DMS153 (cell line): ENCODE results near the gene IGFL3.
"Not testable (repeated sequence)": the region's sequence is repeated elsewhere in the genome, so short reads cannot be mapped to it uniquely, and the experiment has no call there.

Experiments used
- DNase-seq: peaks from one replicate; lab custom pipeline; 2025; lab: John Stamatoyannopoulos, UW

The IGFL3 gene

DNA sequence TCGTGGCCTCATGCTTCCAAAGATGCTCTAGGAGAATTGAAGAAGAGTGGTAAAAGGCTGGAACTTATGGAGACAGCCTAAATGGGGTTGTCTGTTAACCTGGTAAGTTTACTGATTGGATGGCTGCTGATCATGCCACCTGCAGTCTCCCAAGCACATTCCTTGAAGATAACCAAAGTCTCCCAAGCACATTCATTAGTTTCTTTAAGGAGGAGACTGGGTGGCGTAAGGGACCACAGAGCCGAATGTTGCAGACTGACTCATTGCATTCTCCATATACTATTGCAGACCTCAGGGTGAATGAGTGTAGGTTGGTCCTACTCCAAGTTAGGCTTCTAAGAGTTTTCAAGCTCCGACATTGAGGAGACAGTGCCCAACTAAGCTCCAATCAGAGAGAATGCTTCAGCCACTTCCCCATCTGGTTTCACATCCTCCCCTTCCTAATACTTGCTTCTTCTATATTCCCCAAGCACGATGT lies at the start of gene IGFL3:
TSS of gene IGFL3 (minus strand) at position 51 of the 478 bp plus-strand sequence. CDS start at position 12, 39 bp downstream.
- no peak for DNase-seq

DNA sequence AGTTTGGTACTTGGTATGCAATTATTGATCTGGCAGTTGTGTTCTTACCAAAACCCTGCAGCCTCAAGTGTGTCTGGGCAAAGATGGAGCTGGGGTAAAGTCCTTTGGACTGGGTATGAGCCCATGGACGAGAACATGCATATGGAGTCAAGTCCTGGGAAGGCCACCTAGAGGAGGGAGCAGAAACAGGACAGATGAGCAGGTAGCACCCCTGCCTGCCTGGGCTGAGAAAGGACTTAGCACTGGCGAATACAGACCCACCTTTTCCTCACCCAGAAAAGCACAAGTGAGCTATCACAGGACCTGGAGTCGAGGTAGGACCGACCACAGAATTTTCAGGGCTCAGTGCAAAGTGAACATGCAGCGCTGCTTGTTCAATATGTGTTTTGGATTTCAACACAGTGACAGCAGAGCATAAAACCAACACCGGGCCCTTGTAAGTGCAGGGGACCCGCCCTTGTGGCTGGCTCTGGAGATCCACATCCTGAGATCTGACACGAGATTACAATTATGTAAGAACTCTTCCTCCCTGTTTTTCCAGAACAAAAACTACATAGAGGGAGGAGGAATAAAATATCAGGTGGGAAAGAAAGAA lies 49.5 kb upstream of the IGFL3 start:
- no peak for DNase-seq

DNA sequence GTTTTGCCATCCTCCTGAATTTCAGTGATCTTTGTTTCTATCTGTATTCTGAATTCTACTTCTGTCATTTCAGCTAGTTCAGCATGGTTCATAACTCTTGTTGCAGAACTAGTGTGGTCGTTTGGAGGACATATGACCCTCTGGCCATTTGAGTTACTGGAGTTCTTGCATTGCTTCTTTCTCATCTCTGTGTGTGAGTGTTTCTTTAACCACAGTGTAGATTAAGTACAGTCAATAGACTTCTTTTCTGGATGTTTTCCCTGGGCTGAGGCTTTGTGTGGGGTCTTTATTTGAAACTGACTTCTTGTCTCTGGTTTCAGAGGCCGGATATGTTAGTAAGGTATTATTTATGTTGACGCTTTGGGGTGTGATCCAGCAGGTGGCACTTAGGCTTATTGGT lies 38.2 kb upstream of the IGFL3 start:
- DNase-seq: no peak

DNA sequence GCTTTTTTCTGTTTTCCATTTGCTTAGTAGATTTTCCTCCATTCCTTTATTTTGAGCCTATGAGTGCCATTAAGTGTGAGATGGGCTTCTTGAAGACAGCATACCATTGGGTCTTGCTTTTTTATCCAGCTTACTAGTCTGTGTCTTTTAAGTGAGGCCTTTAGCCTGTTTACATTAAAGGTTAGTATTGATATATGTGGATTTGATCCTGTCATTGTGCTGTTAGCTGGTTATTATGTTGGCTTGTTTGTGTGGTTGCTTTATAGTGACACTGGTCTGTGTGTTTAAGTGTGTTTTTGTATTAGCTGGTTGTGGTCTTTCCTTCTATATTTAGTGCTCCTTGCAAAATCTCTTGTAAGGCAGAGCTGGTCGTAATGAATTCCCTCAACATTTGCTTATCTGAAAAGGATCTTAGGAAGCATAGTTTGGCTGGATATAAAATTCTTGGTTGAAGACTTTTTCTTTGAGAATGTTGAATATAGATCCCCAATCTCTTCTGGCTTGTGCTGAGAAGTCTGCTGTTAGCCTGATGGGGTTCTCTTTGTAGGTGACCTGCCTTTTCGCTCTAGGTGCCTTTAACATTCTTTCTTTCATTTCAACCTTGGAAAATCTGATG lies 37.3 kb upstream of the IGFL3 start:
- not testable (repeated sequence) for DNase-seq

DNA sequence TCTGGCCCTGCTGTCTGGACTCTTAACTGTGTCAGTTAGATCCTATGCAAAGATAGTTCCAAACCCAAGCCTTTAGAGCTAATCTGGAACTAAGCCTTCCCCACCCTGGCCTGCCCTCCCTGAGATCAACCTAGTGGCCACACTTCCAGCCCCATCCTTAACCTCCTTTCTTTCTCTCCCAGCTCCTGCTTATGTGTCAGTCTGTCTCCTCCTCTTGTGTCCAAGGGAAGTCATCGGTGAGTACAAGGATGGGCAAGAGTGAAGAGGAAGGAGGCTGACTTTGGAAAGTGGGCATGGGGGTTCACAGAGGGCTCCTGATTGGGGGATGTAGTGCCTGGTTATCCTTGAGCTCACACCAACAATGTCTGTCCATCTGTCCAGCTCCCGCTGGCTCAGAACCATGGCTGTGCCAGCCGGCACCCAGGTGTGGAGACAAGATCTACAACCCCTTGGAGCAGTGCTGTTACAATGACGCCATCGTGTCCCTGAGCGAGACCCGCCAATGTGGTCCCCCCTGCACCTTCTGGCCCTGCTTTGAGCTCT lies 35.8 kb upstream of the IGFL3 start:
- no peak for DNase-seq

DNA sequence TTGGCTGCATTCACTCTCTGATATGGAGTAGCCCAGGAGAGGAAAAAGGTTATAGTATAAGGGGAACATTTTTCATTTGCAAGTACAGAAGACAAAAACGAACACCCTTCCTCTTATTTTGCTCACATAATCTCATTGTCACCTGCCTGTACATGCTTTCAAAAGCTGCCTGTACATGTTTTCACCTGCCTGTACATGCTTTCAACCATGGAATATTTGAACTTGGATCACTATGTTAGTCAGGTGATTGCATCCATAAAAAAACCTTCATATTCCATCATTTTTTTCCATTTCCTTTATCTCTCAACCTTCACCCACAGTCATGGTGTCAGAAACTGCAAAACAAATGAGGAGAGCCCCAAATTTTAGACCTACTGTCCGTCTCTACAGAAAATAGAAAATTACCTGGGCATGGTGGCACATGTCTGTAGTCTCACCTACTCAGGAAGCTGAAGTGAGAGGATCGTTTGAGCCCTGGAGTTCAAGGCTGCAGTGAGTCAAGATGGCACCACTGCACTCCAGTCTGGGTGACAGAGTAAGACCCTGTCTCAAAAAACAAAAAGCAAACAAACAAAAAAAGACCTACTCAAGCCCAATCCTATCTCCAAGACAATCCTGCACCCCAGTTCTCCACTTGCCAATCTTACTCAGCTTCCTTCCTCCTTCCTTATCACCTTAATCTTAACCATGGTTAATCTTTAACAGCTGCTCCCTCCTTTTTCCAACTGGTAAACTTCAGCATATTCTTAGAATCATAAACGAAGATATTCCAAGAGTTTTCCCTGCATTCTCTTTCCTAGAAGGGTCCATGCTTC lies 35.1 kb upstream of the IGFL3 start:
- DNase-seq: no peak

DNA sequence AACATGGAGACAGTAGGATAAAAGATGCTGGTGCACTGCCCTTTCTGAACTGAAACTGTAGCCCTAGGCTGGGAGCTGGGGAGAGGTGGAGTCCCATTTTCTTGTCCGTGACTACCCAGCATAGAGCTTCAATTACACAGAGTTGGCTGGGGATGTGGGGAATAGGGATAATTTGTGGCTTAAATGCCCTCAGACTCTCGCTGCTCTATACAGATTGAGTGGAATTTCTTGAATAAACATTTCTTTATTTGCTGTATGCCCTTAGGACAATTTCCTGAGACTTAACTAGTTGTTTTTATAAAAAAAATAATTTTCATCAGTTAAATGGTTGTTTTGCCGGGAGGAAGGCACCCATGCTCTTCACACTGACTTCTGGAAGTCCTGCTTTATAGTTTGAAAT lies 30.7 kb upstream of the IGFL3 start:
- DNase-seq: no peak

DNA sequence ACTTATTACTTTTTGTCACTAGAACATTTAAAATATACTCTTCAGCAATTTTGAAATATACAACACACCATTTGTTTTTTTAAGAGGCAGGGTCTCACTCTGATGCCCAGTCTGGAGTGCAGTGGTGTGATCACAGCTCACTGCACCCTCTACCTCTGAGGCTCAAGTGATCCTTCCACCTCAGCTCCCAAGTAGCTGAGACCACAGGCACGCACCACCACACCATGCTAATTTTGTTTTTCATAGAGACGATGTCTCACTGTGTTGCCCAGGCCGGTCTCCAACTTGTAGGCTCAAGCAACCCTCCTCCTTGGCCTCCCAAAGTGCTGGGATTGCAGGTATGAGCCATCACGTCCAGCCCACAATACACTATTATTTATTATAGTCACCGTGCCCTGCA lies 26.1 kb upstream of the IGFL3 start:
- no peak for DNase-seq

DNA sequence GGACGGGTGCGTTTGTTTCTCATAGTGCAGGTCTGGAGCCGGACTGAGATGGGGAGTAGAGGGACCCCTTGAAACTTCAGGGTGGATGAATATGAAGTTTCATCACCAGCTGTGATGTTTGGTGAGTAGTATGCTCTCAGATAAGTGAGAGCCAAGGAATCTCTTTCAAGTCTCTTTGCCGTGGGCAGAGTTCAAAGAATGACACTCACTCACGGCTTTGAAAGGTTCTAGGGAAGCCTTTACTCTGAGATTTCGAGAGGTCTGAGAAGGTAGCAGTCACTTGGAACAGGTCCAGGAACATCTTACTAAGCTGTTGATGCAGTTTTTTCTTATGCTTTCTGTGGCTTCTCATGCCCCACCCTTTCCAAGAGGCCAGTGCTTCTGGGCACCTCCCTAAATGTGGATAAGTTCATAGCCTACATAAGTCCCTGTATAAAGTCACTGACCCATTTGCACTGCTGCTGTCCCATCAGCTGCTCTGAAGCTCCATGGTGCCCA lies 23.4 kb upstream of the IGFL3 start, which contains the start of gene IGFL2:
TSS of gene IGFL2 (plus strand) at position 448 of the 498 bp plus-strand sequence. CDS start at position 489, 41 bp downstream.
- DNase-seq: no peak

DNA sequence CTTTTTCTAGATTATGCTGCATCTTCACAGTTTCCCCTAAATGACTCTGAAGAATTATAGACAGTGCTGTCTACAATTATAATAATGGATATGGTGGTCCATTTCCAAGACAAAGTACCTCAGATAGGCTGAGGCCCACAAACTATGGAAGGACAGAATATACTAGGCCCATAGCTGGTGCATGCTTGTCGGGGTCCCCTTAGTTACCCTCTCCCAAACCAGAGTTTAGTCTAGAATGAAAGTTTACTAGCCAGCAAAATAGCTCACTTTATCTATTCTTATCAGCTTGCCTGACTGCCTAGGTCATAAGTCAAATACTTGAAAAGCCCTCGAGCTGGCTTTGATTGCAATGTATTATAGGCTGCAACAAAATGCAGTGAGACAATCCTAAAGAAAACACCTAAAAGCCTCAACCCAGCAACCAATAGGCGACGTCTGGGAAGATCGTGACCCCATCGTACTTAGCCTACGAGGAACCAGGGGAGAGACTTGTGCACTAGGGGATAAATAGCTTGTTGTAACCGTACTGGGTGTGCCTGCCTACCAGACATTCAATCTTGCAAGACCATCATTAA lies 22.8 kb upstream of the IGFL3 start:
- no peak for DNase-seq

DNA sequence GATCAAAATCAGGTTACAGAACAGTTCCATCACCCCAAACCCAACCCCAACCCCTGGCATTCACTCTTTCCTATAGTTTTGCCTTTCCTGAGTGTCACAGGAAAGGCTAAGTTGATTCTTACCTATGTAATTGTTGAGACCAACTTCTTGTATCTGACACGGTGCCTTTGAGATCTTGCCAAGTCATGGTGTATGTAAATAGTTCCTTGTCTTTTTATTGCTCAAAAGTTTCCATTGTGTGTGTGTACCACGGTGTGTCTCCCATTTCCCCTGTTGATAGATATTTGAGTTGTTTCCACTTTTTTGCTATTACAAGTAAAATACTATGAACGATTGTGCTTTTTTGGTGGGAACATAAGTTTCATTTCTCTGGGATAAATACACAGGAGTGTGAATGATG lies 20.3 kb upstream of the IGFL3 start:
- no peak for DNase-seq

DNA sequence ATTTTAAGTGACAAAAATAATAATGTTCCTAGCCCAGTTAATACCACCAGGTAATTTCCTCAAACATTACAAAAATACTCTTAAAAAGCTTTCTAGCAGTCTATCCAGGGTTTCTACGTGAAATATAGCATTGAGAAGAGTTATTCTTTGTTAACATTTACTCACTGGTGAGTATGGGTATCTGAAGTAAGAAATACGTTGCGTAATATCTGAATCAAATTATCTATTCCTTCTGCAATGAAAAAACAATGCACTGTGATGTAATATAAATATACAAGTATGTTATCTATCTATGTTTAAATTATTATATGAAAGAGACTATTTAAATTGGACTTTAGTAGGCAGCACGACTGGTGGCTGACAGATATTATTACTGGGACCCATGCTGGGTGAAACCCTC lies 17.8 kb upstream of the IGFL3 start:
- DNase-seq: no peak

DNA sequence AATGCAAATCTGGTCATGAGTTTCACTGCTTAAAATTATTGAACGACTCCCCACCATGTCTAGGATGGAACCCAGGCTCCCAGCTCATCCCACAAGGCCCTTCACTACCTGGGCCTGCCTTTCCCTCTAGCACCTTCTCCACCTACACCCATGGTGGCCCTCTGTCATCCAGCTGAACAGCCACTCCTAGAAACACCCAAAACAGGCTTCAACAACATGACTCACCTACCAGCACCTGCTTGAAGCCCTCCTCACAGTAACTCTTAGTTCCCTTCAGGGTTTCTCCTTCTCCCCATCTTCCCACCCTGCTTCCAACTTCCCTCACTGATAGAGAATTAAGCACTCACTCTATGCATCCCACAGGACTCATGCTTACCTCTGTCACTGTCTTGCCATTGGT lies 16.9 kb upstream of the IGFL3 start:
- no peak for DNase-seq

DNA sequence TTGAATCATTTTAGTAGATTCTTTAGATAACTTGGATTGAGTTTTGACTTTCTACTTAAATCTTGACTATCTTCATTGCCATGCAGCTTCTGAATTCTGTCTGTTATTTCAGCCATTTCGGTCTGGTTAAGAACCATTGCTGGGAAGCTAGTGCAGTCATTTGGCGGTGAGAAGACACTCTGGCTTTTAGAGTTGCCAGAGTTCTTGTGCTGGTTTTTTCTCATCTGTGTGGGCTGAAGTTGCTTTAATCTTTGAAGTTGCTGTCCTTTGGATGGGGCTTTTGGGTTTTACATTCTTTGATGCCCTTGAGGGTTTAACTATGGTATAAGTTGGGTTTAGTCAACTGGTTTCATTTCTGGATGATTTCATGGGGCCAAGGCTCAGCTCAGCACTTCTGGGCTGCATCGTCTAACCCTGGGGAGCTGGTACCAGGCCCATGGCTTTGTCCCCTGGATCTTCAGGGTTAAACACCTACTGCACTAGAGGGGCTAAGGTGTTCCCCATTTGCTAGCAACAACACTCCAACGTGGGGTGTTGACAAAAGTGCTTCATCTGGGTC lies 13.5 kb upstream of the IGFL3 start:
- no peak for DNase-seq

DNA sequence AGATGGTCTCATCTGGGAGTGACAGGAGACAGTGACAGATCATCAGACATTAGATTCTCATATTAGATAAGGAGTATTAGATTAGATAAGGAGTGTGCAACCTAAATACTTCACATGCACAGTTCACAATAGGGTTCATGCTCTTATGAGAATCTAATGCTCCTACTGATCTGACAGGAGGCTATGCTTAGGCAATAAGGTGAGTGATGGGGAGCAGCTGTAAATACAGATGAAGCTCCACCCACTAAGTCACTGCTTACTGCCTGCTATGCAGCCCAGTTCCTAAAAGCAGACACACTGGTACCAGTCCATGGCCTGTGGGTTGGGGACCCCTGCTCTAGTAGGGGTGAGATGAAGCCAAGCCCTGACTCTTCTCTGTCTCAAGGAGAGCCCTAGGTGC lies 10.0 kb upstream of the IGFL3 start:
- DNase-seq: peak; percentile 27

DNA sequence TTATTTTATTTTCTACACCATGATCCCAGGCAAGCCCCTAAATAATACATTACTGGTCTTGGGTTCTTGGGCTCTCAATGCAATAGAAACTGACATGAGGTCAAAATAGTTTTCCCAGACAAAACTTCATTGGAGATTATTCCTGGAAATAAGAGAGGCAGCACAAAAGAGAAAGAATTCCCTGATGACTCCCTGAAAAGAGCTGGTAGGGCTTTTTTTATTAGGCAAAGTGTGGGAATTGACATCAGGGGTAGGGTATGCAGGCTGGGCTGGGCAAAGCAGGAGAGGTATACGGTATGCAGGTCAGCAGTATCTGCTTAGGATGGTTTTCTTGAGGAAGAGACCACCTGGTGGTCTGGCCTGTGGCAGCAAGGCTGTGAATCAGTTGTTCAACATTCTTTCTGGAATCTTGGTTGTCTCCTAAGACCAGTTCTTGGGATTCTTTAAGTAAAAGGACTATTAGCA lies 9.3 kb upstream of the IGFL3 start:
- no peak for DNase-seq

DNA sequence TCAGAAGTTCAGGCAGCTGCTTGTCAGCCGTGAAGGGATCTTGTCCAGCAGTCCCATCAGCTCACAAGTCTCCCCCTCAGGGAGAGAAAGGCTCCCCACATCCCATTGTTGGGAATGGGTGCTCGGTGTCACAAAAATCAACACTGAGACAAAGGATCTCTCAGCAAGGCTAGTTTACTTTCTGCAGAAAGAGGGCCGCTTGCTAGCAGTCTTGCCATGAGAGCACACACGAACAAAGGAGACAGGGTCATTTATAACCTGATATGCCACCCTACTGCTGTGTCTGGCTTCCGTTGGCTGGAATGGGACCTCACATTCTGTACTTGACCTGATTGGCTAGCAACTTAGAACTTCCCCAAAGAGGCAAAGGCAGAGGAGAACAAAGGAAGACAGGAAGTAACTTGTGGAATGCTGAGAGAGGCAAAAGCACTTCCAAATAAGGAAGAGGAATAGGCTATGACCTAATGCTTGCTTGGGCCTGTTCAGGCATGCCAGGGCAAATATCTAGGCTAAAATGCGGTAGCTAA lies 8.7 kb upstream of the IGFL3 start:
- DNase-seq: peak; percentile 99

DNA sequence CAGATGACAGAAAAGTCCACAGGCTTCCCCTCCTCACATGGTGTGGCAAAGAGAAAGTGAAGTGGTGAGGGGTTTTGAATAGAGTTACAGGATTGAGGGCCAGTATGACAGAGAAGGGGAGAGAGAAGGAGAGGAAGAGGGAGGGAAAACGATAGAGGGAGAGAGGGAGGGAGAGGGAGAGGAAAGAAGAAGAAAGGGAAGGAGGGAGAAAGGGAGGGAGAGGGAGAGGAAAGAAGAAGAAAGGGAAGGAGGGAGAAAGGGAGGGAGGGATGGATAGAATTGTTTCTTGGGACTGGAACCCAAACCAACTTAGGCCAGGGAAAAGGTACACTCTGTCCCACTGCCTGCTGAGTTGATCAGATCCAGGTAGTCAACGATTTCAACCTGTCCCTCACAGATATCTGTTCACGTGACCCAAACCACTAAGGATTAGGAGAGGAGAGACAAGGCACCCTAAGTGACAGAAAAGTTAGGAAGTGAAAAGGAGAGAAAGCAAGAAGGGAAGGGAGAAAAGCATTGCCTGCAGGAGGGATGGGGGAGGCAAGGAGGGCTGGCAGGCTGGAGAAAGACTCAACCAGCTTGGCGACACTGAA lies 8.1 kb upstream of the IGFL3 start:
- DNase-seq: no peak

DNA sequence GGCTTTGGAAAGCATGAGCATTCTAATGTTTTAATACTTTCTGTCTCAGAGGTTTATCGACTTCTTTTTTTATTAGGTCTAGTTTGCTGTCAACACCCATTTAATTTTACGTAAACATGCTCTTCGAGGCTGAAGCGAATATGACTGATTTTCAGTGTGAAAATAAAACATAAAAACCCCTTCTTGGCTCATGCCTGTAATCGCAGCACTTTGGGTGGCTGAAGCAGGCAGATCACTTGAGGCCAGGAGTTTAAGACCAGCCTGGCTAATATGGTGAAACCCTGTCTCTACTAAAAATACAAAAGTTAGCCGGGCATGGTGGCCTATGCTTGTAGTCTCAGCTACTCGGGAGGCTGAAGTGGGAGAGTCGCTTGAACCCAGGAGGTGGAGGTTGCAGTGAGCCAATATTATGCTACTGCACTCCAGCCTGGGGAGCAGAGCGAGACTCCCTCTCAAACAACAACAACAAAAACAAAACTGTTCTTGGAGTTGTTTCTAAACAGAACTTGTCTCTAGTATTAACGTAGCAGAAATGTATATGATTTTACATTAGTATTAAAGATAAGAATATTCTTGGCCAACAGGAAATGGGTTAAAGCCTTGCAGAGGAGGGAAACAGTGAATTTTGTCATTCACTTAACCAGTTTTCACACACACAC lies 7.1 kb upstream of the IGFL3 start:
- DNase-seq: no peak

DNA sequence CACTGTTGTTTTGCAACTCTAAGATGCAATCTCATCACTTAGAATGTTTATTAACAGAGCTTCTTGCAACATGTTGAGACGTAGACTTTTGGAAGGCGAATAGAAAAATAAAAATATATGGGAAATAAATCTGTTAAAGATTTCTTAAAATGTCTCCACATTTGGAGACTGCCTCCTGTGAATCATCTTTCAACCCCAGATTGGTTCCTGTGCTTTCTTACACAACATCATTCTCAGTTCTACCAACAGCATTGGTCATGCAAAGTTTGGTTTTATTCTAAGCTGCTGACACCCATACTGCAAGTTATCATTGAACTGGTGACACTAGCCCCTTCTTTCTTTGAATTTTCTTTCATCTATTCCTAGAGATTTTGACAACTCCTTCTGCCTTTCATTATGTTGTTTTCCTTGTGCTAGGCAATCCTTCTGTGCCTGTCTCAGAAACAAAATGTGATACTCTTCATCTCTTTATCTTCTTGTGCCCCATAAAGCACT lies 1.6 kb upstream of the IGFL3 start:
- DNase-seq: no peak
